ENCODE measurements around the gene TOGARAM2.
A peak's percentile ranks its signal among the peaks of the same experiment; 100 is the strongest.
"Not testable (repeated sequence)": the region's sequence is repeated elsewhere in the genome, so short reads cannot be mapped to it uniquely, and the experiment has no call there.

The TOGARAM2 gene

DNA sequence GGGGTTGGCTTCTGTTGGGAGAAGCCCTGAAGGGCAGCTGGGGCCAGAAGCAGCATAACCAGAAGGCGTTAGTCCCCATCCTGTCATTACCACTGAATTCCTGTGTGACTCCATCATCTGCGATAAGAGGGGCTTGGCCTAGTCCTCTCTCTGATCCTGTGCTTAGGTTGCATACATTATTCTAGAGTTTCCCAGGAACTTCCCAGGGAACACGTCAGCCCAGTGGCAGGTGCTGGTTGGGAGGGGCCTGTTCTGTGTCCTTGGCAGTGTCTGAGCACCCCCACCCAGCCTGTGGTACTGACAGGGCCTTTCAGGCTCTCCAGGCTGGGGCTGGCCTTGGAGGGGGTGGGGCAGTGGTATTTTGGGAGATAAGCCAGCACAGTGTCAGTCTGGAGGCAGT, 4.5 kb upstream of the TOGARAM2 start:
- FAIRE-seq (no peak), DNase-seq (ENCODE audit: low spot score) (peak; percentile 84)

DNA sequence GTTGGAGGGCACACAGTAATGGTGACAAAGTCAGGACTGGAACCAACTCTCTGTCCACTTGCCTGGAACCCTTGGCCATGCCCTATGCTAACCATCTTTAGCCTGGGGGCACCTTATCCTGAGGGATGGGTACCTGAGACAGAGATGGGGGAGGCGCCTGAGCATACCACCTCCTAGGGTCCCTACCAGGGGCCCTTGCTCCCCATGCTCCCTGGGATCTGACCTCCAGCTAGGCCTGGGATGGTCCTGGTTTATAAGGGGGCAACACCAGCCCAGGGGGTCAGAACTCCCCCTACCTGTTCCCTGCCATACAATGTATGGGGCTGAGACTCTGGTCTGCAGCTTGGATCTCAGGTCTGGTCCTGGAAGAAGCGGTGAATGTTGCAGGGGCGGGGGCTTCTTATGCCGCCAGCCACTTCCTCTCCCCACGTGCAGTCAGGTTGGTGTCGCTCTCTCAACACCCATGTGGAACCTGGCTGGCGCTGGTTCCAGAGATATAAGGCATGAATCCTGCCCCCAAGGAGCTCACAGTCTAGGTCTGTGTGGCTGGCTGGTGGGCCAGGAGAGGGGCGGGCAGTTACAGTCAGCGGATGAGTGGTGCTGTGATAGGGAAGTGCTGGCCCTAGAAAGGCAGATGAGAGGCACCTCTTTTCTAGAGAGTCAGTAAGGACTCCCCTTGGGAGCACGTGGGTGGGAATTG, 3.8 kb upstream of the TOGARAM2 start:
- DNase-seq (ENCODE audit: low spot score), result no peak
- FAIRE-seq, result no peak

DNA sequence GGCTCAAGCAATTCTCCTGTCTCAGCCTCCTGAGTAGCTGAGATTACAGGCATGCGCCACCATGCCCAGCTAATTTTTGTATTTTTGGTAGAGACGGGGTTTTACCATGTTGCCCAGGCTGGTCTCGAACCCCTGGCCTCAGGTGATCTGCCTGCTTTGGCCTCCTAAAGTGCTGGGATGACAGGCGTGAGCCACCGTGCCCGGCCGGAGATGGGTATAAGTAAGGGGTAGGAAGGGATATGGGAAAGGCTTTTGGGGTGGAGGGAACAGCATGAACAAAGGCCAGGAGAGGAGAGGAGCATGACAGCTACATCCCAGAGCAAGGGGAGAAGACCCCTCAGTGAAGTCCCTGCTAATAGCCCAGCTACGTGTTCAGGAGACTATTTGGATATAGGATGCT, 3.1 kb upstream of the TOGARAM2 start:
- not testable (repeated sequence) for DNase-seq (ENCODE audit: low spot score); FAIRE-seq

DNA sequence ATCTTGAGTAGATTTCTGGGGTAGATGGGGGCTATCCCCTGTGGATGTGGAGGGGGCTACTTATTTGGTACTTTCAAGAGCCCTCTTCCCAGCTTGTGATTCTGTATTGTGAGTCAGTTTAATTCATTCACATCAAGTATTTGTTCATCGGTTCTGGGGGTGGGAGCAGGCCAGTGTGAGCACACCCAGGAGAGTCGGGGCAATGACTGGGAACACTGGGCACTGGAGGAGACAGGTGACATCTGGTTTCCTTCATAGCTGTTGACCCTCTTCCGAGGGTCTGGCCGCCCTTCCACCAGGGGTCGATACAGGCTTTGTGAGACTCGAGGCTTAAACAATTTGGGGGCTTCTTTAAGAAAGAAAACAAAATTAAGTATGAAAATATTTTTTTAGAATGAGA, 2.5 kb upstream of the TOGARAM2 start:
- FAIRE-seq (no peak), DNase-seq (ENCODE audit: low spot score) (no peak)

DNA sequence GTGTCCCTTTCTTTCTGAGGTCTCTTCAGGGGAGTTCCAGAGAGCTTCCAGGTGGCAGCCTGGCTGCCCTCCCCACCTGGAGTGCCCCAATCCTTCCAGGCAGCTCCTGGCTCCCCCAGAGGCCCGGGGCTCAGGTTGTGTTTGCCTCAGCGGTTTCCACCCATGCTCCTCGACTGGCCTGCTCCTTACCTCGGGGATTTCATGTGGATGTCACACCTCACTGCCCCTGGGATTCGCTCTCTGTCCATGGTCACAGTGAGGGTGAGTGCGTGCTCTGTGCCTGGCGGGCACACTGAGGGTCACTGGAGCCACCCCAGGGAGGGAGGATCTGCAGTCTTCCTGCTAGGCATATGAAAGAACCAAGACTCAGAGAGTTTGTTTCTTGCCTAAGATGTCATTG, 2.1 kb upstream of the TOGARAM2 start:
- peak; percentile 16 for DNase-seq (ENCODE audit: low spot score)
- no peak for FAIRE-seq

DNA sequence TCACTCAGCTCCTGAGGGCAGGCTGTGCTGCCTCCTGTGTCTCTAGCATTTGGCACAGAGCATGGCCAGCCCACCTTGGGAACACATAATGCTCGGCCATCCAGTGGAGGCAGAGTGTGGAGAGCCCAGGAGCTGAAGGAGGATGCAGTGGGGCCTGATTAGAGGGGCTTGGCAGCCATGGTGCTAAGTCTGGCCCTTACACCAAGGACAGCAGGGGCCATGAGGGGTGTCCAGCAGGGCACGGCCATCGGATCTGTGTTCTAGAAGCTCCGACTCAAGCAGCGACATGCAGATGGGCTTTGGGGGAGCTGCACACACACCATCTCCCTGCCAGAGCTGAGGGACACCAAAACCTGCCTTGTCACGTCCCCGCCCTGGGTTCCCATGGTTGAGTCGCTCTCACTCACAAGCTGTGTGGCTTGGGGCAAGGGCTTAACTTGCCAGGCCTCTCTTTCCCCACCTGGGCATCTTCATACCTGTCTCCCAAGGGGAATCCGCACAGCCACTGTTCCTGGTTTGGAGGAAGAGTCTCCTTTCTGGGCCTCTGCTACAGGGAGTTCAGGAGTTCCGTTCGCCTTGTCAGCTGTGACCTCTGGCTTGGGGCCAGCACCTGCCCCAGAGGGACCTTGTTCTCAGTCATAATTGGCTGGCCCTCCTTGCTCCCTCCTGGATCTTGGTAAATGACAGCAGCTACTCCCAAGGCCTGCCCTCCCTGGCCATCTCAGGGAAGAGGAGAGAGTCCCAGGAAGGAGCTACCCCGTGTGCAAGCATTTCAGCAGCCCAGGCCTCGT, 1.3 kb upstream of the TOGARAM2 start:
- no peak for DNase-seq (ENCODE audit: low spot score)

DNA sequence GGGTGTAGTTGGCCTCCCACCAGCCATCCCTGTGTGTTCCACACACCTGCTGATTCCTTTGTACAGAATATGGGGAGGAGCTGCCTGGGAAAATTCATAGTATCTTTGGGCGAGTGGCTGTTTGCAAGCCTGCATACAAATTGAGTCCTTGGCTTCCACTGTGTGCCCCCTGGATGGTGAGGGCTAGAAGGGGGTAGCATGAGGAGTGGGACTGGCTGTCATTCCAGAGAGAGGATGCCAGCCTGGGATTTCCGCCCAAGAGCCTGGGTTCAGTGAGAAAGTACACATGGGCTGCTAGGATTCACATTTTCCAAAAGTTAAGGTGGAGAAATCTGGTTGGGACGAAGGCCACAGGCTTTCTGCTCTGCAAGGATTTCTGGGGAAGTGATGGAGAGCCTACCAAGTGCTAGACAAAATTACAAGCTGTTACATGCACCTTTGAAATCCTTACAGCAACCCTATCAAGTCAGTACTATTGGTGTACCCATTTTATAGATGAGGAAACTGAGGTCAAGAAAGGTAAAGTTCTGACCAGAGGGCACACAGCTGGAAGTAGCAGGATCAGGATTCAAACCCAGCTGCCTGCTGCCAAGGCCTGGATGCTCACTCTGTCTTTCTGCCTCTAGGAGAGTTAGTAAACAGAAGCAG, 606 bp upstream of the TOGARAM2 start:
- FAIRE-seq (no peak), DNase-seq (ENCODE audit: low spot score) (no peak)

More for the DNA sequence above, 1.3 kb upstream of the TOGARAM2 start:
- no peak for FAIRE-seq

DNA sequence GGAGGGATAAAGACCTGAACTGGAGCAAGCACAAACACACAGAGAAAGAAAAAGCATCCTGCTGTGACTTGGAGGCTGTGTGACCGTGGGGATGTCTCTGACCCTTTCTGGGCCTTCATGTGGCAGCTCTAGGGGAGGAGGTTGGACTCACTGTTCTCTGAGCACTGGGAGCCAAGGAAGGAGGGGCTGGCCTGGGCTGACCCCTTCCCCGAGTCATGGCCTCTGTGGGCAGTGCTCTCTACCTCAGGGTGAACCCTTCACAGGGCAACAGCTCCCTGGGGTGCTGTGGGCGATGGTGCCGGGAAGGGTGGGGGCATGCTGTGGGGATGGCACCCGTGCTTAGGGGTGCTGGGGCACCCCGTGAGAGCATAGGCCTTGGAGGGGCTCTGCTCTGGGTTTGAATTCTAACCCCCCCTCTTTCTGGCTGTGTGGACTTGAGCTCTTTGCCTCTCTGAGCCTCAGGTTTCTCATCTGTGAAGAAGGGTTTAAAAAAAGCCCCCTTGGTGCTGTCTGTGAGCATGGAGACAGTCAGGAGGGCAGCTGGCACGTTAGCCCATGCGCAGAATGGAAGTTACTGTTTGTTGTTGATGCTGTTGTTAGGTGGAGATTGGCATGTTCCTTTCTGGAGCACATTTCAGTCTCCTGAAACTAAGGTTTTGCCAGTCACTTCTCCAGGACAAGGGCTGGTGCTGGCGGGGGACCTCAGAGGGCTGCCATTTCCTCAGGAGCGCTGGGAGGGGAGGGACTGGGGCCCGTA, 700 bp downstream of the TOGARAM2 start:
- FAIRE-seq (no peak), DNase-seq (ENCODE audit: low spot score) (no peak)

DNA sequence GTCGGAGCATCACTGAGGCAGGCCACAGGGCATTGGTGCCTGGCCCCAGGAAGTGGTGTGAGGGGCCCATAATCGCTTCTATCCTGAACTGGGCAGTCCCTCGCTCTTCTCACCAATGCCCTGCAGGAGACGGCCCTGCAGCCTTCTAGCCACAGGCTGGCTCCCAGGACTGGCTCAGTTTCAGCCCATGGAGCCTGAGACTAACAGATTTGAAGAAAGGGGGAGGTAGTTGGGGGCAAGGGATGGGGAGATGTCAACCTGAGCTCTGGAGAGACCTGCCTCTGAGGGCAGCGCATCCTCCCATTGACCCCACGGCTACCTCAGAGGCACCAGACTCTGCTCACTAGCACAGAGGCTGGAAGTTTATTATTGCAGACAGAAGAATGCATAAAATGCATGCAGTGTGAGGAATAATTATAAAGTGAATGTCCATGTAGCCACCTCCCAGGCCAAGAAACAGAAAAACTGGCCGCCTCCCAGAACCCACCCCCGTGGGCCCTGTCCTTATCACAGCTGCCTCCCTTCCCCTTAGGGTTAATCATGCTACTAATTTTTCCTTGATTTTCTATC, 1.4 kb downstream of the TOGARAM2 start:
- DNase-seq (ENCODE audit: low spot score), result no peak
- FAIRE-seq, result no peak

DNA sequence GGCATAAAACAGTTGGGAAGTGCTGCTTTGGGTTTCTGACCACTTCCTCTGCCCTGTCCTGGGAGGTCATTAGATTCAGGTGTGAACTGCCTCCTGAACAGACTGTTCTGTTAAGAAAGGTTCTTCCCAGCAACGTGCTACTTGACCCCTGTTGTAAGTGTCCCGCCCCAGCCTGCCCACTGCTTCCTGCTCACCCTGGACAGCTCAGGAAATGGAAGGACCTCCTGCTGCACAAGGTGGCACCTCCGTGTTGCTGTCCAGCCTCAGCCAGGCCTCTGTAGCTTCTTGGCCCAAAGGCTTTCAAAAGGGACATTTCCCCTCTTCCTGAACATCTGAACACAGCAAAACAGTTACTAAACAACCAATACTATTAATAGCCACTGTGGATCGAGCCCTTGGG, 5.3 kb downstream of the TOGARAM2 start:
- FAIRE-seq (no peak), DNase-seq (ENCODE audit: low spot score) (no peak)

DNA sequence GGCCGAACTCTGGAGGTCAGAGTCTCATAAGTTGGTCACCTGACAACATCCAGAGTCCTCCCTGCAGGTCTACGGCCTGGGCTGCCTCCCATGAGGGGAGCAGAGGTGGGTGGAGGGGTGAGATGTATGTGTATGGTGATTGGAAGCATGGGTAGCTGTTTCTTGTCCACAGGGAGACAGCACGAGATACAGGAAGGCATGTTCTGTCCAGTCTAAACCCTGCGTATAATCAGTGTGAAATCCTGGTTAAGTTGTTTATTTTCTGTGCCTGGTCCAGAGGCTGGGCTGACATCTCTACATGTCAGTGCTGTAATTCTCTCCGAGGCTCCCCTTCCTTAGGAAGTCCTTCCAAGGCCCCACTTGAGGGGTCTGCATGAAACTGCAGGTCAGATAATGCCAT, 8.9 kb downstream of the TOGARAM2 start:
- FAIRE-seq (no peak), DNase-seq (ENCODE audit: low spot score) (no peak)

DNA sequence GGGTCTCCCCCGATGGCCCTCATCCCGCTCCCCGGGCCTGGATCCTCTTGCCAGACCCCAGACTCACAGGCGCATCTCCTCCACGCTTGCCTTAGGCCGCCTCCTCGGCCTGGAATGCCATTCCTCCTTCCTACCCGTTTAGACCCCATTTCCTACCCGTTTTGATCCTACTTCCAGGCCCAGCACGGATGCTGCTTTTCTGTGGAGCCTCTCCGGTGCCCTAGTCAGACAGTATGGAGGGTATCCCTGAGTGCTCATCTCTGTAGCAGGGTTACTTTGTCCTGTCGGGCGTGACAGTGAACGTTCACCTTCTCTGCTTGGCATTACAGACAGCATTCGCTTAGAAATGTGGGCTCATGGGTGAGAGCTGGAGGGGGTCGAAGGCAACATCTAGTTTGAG, 9.3 kb downstream of the TOGARAM2 start:
- DNase-seq (ENCODE audit: low spot score) (no peak), FAIRE-seq (no peak)

DNA sequence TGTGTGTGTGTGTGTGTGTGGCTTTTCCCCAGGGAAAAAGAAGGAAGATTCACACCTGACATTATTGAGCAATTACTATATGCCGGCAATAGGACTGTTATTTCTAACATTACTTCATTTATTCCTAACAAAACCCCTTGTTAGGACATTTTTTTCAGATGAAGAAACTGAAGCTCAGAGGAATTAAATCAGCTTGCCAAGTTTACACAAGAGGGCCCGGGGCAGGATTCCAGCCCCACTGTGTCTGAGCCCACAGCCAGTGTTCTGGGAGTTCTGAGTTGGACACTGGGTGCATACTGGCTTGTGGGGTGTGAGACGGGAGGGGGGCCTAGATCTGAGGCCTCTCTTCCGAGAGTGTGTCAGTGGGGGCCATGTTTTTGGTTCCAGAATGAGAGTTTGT, 9.9 kb downstream of the TOGARAM2 start:
- DNase-seq (ENCODE audit: low spot score), result no peak
- FAIRE-seq, result no peak

DNA sequence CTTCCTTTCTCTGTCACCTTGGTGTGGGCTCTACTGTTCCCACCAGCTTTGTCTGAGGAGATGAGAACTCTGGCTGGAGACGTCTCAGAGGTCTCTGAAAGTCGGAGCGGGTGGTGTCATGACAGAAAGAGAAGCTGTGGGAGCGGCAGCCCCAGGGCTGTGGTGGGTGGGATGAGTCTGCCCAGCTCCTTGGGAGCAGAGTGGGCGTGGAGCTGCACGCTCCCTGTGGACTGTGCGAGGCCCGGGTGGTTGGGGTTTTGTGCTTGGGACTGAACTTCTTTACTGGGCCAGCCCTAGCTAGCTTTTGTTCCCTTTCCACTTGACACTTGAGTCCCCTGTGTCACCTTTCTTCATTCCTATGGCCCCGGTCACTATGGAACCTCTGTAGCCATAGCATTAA, 10.4 kb downstream of the TOGARAM2 start:
- FAIRE-seq (no peak), DNase-seq (ENCODE audit: low spot score) (no peak)

DNA sequence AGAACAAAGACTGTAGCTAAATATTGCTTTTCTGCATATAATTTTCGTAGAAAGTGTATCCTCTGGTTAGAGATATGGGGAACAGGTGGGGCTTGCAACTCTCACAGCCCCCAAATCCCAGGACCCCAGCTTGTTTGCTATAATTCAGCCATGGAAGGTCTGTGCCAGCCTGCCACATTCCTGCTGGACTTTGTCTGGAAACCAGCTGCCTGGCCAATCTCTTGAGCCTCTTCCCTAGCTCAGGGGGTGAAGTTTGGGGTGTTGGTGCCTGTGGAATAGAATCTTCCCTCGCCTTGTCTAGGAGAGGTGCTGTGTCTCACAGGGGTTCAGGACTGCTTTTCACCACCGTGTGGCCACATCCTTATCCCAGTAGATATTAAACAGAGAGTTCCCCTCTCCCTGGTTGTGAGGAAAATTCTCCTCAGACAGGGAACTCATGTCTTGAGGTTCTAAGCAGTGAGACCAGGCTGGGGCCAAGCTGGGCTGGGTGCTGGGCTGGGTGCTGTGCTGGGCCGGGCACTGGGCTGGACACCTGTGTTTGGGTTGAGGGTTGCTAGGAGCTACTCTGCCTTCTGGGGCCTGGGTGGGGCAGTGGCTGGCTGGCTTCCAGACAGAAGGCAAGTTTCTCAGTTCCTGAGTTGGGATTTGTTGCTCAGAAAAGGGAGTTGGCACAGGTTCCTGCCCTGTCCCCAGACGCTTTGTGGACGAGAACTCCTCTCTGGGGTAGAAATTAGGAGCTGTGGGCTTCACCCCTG, 12.3 kb downstream of the TOGARAM2 start:
- FAIRE-seq, result no peak
- no peak for DNase-seq (ENCODE audit: low spot score)

DNA sequence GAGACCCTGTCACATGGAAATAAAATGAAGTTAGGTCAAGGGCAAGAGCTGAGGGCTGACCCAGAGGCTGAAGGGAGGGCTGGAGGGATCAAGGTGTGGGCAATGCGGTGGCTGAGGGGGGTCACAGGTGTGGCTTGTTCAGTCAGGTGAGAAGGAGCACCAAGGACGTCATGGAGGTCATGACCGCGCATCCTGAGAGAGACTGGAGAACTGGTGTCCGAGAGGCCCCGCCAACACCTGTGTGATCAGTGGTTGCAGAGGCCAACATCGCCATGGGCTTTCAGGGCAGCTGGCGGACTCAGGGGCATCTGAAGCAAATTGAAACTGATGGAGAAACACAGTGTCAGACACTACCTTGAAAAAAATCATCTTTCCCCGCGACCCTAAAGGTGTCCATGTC, 13.0 kb downstream of the TOGARAM2 start:
- FAIRE-seq, result no peak
- no peak for DNase-seq (ENCODE audit: low spot score)

DNA sequence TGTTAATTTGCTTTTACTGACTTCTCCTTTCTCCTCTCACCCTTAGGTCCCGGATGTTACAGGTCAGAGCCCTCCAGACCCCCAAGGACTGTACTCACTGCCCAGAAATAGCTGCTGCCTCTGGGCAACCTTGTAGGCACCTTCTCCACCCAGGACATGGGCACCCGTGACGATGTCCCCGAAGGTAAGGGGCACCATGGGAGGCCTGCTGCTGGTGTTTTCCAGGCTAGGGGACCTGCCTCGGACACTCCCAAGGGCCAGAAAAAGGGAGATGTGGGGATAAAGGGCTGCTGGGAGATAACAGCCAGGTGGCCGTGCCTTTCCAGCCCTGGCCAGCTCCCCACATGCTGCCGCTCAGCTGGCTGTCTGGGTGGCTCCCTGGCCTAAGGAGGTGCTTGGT, 13.6 kb downstream of the TOGARAM2 start:
- FAIRE-seq, result no peak

DNA sequence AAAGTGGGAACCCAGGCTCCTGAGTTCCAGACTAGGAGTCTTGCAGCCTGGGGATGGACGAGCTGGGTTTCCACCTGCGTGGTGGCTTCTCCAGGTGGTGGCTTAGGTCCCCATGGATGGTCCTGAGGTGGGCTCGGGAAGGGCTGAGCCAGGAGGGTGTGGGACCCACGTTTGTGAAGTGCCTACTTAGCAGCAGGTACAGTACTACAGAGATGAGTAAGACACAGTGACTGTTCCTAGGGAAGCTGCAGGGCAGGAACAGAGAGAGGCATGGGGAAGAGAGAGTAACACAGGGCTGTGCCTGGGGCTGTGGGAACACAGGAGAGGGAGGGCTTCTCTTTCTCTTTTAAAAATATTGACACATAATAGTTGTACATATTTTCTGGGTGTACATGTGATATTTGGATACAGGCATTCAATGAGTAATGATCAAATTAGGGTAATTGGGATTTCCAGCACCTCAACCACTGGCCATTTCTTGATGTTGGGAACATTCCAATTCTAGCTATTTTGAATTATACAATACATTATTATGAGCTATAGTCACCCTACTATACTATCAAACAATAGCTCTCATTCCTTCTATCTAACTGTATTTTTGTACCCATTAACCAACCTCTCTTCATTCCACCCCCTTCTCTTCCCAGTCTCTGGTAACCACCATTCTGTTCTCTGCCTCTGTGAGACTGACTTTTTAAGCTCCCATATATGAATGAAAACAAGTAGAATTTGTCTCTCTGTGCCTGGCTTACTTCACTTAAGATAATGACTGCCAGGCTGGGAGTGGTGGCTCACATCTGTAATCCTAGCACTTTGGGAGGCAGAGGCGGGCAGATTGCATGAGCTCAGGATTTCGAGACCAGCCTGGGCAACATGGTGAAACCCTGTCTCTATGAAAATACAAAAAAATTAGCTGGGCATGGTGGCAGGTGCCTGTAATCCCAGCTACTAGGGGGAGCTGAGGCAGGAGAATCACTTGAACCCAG, 15.0 kb downstream of the TOGARAM2 start:
- DNase-seq (ENCODE audit: low spot score), result no peak
- FAIRE-seq, result no peak

More for the DNA sequence above, 13.6 kb downstream of the TOGARAM2 start:
- no peak for DNase-seq (ENCODE audit: low spot score)

DNA sequence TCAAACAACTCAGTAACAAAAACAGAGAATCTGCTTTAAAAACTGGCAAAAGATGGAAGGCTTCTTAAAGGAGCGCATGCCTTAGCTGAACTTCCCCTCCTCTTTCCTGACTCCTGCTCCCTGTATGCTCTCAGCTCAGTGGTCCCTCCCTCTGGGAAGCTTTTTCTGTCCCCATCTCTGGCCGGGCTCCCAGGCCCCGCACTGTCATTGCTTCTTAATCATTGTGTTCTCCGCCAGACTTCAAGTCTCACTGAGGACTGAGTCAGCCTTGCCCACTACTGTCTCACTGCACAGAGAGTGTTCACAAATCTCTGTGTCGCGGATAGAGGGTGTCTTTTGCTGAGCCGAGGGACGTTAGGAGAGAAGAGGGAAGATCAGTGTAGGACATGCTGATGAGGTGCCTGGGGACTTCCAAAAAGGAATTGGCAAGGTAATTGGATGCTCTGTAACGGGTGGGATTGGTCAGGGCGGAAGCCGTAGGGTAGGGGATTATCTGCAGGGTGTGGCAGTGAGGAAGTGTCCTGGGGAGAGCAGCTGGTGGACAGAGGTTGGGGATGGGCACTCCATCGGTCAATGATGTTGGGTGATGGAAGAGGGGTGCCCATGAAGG, 16.2 kb downstream of the TOGARAM2 start:
- FAIRE-seq (no peak), DNase-seq (ENCODE audit: low spot score) (peak; percentile 4)
